IPS DF 4.7 (cell line): Measurements from ENCODE around the gene CSRP1.
A peak's percentile ranks its signal among the peaks of the same experiment; 100 is the strongest.
"Not testable (repeated sequence)": the region's sequence is repeated elsewhere in the genome, so short reads cannot be mapped to it uniquely, and the experiment has no call there.

Experiments
- DNase-seq: peaks from one replicate; pipeline ENCODE4 v3.0.0-alpha.2; 2013; ENCODE audit warnings: low spot score; ENCODE audit errors: extremely low read depth

CSRP1 gene

DNA sequence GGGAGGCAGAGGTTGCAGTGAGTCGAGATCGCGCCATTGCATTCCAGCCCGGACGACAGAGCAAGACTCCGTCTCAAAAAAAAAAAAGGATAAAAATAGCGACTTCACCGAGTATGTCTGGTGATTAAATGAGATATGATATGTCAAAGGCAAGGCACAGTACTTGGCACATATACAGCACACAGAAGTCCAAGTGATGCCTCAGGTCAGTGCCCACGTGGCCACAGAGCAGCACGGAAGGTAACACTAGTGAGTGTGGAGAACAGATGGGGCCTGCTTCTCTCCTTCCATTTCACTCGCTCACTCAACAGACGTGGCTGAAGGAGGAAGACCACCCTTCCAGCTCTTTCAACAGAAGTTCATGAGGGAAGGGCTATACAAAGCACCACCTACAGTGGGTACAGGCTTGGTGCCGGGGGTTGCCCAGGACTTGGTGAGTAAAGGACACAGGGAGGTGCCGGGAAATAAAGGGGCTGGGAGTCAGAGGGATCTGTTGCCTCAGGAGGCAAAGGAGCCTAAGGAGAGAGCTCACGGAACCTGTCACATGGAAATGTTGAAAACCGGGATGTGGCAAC is 8.9 kb downstream of the CSRP1 start:
- DNase-seq = no peak

DNA sequence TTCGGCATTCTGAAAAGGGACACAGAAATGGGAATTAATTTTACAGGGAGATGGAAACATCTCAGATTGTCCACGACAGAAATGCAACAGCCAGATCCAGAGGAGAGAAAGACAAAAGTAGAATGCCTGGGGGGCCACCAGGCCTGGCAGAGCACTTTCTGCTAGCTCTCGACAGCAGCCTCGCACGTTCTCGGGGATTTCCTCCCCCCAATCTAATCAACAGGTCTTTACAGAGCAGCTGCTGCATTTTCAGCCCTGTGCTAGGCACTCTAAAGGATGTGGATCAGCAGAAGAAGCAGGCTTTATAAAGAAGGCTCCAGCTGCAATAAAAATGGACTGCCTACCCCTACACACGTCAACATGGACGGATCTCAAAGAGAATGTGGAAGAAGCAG is 10.6 kb downstream of the CSRP1 start:
- DNase-seq = no peak

DNA sequence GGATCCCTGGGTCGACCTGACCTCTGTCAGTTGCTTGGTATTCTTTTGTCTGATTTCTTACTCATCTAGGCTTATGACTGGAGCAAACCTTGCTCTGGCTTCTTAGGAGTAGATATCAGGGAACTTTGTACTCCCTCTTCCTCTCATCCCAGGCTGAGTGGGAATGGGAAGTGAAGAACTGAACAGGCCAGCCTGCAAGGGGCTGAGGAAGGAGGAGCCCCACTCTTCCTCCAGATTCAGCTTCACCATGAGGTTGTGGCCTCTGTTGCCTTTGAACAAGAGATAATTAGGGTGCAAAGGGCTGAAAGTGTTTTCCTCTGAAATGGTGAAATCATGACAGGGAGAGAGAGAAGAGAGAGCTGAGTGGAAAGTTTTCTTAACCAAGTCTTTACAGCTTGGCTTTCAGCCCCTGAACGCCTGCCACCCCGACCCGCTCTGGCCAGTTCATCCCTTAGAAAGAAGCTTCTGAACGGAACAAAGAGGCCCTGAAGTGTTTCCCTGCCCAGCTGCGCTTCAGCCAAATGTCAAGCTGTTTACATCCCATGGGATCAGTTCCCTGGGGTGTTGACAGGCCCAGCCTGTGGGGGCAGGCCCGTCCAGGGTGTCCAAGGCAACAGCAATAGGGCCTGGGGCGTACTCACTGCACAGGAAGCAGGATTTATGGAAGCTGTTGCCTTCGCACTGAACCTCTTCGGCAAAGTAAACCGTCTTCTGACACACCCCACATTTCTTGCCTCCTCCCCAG is 11.2 kb downstream of the CSRP1 start:
- DNase-seq = no peak

DNA sequence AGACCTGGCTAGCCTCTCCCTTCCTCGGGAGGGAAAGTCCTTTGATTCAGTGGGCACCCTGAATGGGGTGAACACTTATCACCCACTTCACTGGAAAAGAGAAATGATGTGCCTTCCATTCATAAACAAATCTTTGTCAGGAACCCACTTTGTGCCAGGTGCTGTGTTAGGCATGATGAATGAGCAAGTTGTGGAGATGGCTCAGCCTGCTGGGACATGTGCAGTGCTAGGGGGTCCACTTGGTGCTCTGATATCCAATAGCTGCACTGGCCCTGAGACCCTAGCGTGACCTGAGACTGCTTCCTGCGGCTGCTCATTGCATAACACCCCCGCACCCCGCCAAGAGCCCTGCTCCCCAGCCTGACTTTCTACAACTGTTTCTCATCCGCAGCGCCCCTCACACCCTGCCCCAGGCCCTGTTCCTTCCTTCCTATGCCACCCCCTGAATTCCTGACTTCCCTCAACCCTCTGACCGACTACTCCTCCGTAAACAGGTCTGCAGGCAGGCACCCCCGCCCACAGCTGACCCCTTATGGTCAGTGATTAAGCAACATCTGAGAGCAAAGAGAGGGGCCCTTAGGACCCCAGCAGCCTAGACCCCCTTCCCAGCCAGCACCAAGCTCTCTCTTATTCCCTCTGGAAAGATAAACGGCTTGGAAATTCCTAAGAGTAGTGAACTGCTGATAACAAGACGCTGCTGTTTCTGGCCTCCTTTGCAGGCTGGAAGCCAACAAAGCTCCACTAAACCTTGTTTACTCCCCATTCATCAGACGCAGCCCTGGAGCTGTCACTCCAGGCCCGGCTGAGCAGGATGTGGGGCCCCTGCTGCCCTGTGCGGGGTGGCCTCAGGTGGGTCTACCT is 12.9 kb downstream of the CSRP1 start:
- DNase-seq = no peak

DNA sequence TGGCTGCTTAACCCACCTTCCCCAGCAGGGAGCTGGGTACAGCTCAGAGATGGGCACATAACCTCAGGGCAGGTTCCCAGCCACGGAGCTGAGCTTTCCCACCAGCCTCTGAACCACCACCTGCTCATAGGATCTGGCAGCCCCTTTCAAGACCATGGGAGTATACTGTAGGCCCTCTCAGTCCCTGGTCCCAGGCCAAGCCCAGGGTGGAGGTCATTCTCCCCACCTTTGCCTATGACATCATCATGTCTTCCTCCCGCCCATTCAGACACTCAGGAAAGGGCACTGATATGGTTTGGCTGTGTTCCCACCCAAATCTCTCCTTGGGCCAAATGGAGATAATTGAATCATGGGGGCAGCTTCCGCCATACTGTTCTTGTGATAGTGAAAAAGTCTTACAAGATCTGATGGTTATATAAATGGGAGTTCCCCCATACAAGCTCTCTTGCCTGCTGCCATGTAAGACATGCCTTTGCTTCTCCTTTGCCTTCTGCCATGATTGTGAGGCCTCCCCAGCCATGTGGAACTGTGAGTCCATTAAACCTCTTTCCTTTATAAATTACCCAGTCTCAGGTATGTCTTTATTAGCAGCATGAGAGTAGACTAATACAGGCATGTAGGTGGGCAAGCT is 13.8 kb downstream of the CSRP1 start:
- not testable (repeated sequence) for DNase-seq

DNA sequence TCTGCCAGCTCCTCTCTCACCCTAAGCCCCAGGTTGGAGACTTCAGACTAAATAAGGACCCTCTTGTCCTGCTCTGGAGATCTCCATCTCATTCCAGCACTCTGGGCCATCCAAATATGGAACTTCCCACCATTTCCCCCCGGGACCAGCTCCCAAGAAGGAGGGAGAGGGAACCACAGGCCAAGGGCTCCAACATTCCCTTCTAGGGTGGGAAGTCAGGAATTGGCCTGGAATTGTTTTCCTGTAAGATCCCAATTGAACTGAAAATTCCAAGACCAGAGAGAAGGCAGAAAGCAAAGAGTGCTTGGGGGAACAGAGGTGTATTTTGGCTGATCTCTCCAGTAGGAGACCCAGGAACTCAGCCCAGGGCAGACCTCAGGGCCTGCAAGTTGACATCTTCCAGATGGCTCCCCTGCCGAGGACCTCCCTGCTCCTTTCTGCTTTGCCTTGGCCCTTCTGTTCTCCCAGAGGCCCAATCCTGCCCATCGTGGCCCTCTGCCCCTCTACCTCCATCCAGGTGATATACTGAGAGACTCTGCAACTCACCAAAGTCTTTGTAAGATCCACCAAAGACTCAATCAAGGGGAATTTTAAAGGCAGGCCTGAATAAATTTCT is 14.9 kb downstream of the CSRP1 start:
- no peak for DNase-seq

DNA sequence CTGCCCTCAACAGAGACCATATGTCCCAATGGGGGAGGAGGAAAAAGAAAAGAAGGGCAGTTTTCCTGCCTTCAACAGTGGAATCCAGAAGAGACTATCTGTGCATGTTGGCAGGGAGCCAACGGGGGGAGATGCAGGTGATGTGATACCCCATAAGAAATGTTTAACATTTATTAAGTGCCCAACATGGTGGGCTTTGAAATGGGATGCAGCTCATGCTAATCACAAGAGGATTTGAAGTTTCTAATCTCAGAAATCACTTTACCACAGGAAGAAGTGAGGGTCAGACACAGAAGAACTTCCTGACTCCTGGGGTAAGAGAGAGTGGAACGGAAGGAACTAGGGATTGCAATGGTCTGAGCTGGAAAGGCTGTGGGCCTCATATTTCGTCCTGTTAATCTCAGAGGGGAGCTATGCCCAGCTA is 16.2 kb downstream of the CSRP1 start:
- no peak for DNase-seq

DNA sequence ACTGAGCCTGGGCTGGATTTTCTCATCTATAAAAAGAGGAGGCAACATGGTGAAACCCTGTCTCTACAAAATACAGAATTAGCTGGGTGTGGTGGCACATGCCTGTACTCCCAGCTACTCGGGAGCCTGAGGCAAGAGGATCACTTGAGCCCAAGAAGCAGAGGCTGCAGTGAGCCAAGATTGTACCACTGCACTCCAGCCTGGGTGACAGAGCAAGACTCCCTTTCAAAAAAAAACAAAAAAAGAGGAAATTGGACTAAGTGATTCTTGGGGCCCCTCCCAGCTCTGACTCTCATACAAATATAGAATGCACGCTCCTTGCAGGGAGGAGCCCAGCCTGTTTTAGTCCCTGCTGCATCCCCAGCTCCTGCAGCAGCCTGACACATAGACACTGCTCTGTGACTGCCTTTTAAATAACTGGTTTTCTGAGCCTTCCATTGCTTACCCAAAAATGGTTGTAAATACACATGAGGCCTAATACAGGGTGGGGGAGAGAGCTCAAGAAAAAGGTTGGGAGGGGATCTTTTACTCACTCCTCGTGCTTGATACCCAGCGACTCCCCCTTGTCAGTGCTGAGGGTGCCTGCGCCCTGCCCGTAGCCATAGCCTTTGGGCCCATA is 17.2 kb downstream of the CSRP1 start:
- DNase-seq = no peak

DNA sequence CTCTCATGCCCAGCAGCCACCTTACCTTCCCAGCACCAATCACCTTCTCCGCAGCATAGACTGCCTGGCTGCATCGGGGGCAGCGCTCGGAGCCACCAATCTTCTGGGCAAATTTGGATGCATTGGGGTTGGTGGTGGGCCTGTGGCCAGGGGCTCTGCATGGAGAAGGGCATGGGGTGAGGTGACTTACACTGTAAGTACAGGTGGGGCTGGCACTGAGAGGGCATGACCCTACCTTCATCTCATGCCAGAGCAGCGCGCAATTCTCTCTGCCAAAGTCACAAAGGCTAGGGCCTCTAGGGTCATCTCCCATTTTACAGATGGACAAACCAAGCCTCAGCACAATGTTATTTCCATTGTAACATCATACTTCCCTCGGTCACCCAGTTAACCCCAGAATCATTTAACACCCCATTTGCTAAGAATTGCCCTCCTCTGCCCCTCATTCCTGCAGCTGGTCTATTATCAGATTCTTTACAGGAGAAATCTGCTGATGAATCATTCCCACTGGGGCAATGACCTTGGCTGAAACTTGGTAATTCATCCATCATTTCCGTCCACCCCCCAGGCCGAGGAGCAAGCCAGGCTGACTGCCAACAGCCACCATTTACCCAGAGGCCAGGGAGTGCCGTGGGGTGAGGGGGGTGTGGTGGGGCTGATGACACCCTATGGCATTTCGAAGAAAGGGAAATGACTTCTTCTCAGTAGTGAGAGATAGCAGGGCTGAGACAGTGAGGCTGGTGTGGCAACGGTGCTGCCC is 17.9 kb downstream of the CSRP1 start:
- no peak for DNase-seq

DNA sequence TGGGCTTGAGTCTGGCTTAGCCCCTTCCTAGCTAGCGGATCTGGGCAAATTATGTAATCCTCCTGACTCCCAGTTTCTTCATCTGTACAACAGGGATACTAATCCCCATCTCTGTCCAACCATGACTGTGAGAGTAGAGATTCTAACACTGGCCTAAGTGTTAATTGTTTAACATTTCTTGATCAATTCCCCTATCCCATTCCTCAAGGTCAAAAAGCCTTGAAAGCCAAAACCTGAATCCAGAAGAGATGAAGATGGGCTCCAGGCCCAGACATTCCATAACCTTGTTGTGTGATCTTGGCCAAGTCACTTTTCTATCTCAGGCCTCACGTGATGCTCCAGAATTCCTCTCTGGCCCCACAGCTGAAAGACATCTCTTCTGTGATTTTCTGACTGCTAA is 19.2 kb downstream of the CSRP1 start:
- no peak for DNase-seq

DNA sequence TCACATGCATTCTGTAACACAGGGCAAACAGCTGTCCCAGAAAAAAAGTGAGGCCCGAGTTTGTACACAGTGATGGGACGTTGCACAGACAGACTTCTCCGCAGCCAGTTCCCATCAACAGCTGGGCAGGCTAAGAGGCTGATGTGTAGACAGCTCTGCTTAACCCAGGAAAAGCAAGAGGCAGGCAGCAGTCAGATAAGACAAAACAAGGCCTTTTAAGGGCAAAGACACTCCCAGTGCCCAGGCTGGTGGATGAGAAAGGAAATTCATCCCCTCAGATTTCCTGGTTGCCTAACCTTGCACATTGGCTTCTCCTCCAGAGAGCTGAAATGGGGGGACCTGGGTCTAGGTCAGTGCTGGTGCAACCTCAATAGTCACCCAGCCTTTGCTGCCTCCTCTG is 20.7 kb downstream of the CSRP1 start:
- no peak for DNase-seq

DNA sequence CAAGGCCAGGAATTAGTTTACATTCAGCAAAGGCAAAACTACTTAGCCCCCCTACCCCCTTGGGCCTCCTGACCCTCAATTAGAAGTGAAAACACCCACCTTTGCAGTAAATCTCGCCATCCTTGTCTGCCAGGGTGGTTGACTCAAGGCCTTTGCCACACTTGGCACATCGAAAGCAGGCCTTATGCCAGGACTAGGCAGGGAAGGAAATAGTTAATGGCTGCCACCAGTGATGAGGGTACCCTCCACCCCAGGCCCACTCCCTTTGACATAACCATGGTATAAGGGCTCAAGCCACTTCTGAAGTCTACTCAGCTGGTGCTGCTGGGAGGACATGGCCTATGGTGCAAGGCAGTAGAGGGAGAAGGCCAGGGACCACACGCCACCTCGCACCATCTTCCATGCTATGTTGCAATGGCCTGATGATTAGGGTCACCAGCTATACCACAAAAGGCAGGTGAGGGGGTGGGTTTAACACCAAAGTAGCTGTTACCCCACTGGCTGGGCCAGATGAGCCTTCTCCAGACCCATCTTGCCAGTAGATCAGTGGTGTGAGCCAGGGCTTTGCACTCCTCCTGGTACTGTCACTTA is 21.6 kb downstream of the CSRP1 start:
- DNase-seq = no peak

DNA sequence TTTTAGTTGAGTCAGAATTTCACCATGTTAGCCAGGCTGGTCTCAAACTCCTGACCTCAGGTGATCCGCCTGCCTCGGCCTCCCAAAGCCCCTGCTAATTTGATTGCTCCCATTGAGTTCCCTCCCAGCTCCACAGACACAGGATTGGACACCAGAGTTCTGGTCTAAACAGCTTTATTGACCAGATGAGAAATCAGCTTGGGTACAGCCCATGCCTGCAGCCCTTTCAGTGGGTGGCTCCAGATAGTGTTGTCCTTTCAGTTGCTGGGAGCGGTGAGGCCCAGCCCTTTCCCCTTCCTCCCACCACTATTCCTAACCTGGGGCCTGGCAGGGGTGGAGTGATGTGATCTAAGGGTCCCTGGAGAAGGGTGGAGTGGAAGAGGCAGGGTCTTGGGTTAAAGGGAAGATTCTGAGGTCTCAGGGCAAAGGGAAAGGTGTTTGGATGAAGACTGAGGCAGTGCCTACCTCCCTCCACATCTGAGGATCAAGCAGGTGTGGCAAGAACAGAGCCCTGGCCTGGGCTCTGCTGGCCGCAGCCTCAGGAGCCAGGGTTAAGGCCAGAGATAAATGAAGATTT is 23.5 kb downstream of the CSRP1 start:
- no peak for DNase-seq

DNA sequence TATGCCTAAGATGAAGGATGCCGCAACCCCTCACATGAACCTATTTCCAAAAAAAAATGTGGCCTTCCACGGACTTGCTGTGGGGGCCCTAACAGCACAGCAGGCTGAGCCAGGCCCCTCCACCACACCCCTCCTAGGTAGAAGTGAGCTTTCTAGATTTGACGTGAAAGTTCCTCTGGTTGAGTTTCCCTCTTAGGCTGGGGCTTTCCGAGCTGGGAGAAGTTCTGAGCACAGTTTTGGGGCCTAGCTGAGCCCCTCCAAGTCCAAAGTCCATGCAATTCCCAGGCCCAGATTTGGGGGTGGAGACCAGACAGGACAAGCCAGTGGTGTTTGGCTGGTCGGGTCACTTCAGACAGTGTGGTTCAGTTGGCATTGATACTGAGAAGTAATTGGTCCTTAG is 24.2 kb downstream of the CSRP1 start:
- no peak for DNase-seq

DNA sequence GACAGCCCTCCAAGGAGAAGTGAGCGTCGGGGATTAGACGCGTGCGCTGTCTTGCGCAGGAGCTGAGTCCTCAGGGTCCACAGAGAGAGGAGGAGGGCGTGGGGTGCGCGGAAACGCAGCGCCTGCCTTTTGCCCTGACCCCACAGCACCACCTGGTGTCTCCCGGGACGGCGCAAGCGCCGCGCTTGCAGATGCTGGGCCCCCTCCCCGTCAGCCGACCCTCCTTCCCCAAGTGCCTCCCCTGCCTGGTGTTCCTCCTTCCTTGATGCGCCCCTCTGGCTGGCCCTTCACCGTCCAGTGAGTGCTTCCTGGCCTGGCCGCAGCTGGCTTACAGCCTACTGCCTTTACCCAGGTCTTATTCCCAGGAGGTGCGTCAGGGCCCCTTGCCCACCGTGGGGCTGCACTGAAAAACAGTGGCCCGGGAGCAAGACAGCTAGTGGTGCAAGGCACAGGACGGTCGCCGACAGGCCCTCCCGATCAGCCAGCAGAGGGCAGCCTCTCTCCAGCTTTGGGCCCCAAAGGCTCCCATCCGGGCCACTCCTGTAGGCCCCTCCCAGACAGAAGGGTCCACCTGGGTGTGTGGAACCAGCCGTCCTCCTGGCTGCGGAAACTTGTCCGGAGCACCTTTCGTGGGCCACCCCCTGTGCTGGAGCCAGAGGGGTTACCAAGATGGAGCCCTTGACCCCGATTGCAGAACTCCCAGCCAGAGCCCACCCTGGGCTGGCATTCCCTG is 25.0 kb downstream of the CSRP1 start:
- peak; percentile 85 for DNase-seq

DNA sequence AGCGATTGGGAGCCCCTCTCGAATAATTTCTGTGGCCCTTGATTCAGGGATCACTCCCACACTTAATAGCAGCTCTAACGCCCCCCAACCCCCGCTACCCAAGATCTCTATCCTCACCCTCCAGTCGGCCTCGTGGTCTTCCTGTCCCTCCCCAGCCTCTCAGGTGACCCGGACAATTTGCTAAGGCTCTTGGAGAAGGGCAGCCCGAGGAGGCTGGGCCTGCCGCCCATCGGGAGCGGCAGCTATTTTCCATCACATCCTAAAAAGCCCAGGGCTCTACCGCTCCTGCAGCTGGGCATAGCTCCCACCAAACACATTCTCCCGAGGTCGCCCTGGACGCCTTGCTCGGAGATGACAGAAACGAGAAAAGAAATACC is 25.9 kb downstream of the CSRP1 start:
- DNase-seq = no peak

DNA sequence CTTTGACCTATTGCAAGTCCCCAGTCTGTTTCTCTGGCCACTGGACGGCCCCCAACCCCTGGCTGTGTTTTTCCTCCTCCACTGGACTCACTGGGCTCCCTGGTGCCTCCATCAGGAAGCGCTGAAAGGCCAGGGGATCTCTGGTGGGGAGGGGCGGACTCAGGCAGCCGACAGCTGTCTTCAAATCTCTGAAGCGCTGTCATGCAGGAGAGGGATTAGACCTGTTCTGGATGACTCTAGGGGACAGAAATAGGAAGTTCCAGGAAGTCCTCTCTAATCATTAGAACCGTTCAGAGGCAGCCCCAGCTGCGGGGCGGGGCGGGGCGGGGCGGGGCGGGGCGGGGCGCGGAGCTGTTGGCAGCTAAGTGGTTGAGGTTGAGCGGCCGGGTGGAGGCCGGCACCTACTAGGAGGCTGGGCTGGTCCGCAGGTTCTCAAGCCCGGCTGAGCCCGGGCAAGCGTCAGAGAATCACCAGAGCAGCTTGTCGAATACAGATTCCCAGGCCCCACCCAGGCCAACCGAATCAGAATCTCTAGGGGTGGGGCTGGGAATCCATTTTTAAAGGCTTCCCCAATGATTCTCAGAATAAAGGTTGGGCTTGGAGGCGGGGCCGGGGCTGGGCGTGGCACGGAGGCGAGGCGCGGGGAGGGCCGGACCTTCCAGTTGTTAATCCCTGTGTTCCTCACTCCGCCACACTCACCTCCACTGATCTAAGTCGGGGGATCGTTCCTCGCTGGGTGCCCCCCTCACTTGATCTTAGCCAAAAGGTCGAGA is 26.5 kb downstream of the CSRP1 start:
- peak; percentile 75 for DNase-seq

DNA sequence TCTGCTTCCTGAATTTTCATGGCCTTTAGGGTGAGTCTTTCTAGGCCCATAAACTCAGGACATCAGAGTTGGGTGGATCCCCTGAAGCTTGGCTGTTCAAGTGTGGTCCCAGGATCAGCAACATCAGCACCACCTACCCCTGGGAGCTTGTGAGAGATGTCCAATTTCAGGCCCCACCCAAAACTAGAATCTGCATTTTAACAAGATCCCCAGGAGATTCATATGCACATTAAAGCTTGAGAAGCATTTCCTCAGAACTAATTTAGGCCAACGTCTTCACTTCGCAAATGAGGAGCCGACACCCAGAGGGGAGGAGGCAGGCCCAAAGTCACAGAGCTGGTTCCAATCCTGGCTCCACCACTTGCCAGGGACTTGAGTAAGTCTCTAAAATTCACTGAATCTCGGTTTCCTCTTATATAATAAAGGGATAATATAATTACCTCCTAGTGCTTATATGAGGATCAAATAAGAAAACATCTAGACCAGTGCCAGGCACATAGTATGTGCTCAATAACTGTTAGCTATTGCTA is 27.7 kb downstream of the CSRP1 start:
- no peak for DNase-seq
